Keratinocyte (primary cell): ENCODE results near the gene NUP133. TPM values are rescaled to one million over a fixed set of nuclear protein-coding genes. Genes with fewer than 3 reads are reported as not detected.

Source experiments
- DNase-seq: peaks from one replicate; pipeline ENCODE4 v3.0.0-alpha.2; 2011; ENCODE audit warnings: low read depth, missing footprints, low spot score
- FAIRE-seq: peaks from 2 replicates; lab custom pipeline; 2011; peaks lifted over from hg19 to GRCh38; lab: Jason Lieb, UNC
- H2AFZ ChIP-seq: 2 replicates; pipeline ENCODE4 v1.6.0; 2012; ENCODE audit warnings: low read length, control low read depth, inconsistent platforms; ENCODE audit not compliant: control insufficient read depth
- H3K27ac ChIP-seq: 2 replicates; pipeline ENCODE4 v1.5.1; 2011; ENCODE audit warnings: low read length; ENCODE audit not compliant: control insufficient read depth, insufficient read depth
- H3K27me3 ChIP-seq: 3 replicates; pipeline ENCODE4 v1.6.0; 2011; ENCODE audit warnings: low read length; ENCODE audit not compliant: control insufficient read depth, insufficient read depth; ENCODE audit errors: extremely low read depth
- H3K36me3 ChIP-seq, 2 experiments: 2 replicates in 1 of 2; 3 replicates in 1 of 2; pipeline ENCODE4 v1.5.1; 2011; ENCODE audit warnings: low read length in 2 of 2, mild to moderate bottlenecking in 1 of 2; ENCODE audit not compliant: control insufficient read depth in 2 of 2, insufficient read depth in 2 of 2; ENCODE audit errors: extremely low read depth in 1 of 2
- H3K4me1 ChIP-seq: 3 replicates; pipeline ENCODE4 v1.5.1; 2011; ENCODE audit warnings: low read length; ENCODE audit not compliant: control insufficient read depth, insufficient read depth; ENCODE audit errors: extremely low read depth
- H3K4me2 ChIP-seq: 3 replicates; pipeline ENCODE4 v1.6.0; 2011; ENCODE audit warnings: low read depth, low read length; ENCODE audit not compliant: control insufficient read depth, insufficient read depth; ENCODE audit errors: extremely low read depth
- H3K4me3 ChIP-seq, 3 experiments: fragments of 200-600 bp in 1 of 3; sonication (generic) in 1 of 3; 2 replicates in 2 of 3; 3 replicates in 1 of 3; pipeline ENCODE4 v1.5.1; 2011 to 2016; ENCODE audit warnings: low read length in 3 of 3, mild to moderate bottlenecking in 3 of 3, control low read depth in 2 of 3, inconsistent platforms in 1 of 3, low read depth in 1 of 3, mixed read lengths in 1 of 3, mixed run types in 1 of 3, moderate library complexity in 1 of 3; ENCODE audit not compliant: control insufficient read depth in 2 of 3, insufficient read depth in 2 of 3; ENCODE audit errors: extremely low read depth in 1 of 3
- H3K79me2 ChIP-seq: 2 replicates; pipeline ENCODE4 v1.6.0; 2012; ENCODE audit warnings: low read length; ENCODE audit not compliant: control insufficient read depth, insufficient read depth
- H3K9ac ChIP-seq: 3 replicates; pipeline ENCODE4 v1.6.0; 2011; ENCODE audit warnings: low read length; ENCODE audit not compliant: control insufficient read depth, insufficient read depth; ENCODE audit errors: extremely low read depth
- H3K9me1 ChIP-seq: 3 replicates; pipeline ENCODE4 v1.6.0; 2011; ENCODE audit warnings: low read length; ENCODE audit not compliant: control insufficient read depth, insufficient read depth; ENCODE audit errors: extremely low read depth
- H3K9me3 ChIP-seq: 2 replicates; pipeline ENCODE4 v1.5.1; 2012; ENCODE audit warnings: low read depth, low read length; ENCODE audit not compliant: control insufficient read depth
- H4K20me1 ChIP-seq: 3 replicates; pipeline ENCODE4 v1.6.0; 2011; ENCODE audit warnings: low read length; ENCODE audit not compliant: control insufficient read depth, insufficient read depth; ENCODE audit errors: extremely low read depth
- CTCF ChIP-seq, 3 experiments: IDR thresholded peaks in 1 of 3; conservative IDR thresholded peaks in 1 of 3; optimal IDR thresholded peaks in 1 of 3; 2 replicates in 2 of 3; 3 replicates in 1 of 3; pipeline versions ENCODE3 to v1.5.1; 2011; ENCODE audit warnings: low read length in 3 of 3, mild to moderate bottlenecking in 3 of 3, moderate library complexity in 2 of 3, control low read depth in 1 of 3, inconsistent platforms in 1 of 3; ENCODE audit not compliant: insufficient read depth in 2 of 3; ENCODE audit errors: extremely low read depth in 1 of 3
- EZH2 ChIP-seq: IDR thresholded peaks from one replicate; pipeline ENCODE4 v1.6.1; 2012; ENCODE audit warnings: inconsistent platforms, mild to moderate bottlenecking, low read length, moderate library complexity
- dilution Hi-C: fragments of 300-500 bp; cut with MboI; formaldehyde crosslinking; loops from one replicate; pipeline ENCODE4 v1.7.0; 2020; ENCODE audit warnings: low sequenced_read_pairs; ENCODE audit not compliant: extremely low pct_ligation_motif_present
- polyA plus RNA-seq, 5 experiments: library from polyadenylated mRNA; depleted of rRNA in 3 of 5; stranded (reverse) in 3 of 5; stranded (forward) in 1 of 5; unstranded in 1 of 5; fragments of >200 nt; gene quantifications; 1 replicate in 1 of 5; 2 replicates in 3 of 5; 3 replicates in 1 of 5; pipeline versions ENCODE4 v1.2.1 to v1.2.3, GENCODE V29; 2011 to 2012; ENCODE audit warnings: missing spikeins in 2 of 5, low read depth in 1 of 5, low replicate concordance in 1 of 5

Gene NUP133
- polyA plus RNA-seq, 1 donor (not counting 4 experiments of a cell fraction or from before 2014, with no cell fraction given): 25.2 TPM

GRCh38 chr1:229409616-229410369, 98.3 kb downstream of the NUP133 start:
- no peak overlapping the region for H3K4me3 ChIP-seq
- peaks cover 24% of the 10 kb centered on the region for H3K27me3 ChIP-seq
- no peak overlapping the region for H3K9ac ChIP-seq
- TF ChIP-seq EZH2: no peak
- no peak for TF ChIP-seq CTCF (optimal IDR thresholded peaks at IDR 0.05 in 1 of 3, IDR thresholded peaks at IDR 0.05 in 1 of 3, conservative IDR thresholded peaks at IDR 0.05 in 1 of 3; ENCODE audit: extremely low read depth in 1 of 3, insufficient read depth in 2 of 3, low read length in 3 of 3)
- H3K9me1 ChIP-seq: no peaks in the 10 kb centered on the region
- H3K36me3 ChIP-seq: no peaks in the 10 kb centered on the region
- H3K4me1 ChIP-seq: peaks cover 23% of the 10 kb centered on the region
- FAIRE-seq: no peak
- H4K20me1 ChIP-seq: no peaks in the 10 kb centered on the region
- H3K27ac ChIP-seq: no peak overlapping the region
- dilution Hi-C loops: no loop called here
- H2AFZ ChIP-seq: no peak overlapping the region
- H3K9me3 ChIP-seq: no peaks in the 10 kb centered on the region
- peak overlapping the region; percentile 53 for H3K4me2 ChIP-seq
- no peak for DNase-seq
- no peaks in the 10 kb centered on the region for H3K79me2 ChIP-seq

DNA sequence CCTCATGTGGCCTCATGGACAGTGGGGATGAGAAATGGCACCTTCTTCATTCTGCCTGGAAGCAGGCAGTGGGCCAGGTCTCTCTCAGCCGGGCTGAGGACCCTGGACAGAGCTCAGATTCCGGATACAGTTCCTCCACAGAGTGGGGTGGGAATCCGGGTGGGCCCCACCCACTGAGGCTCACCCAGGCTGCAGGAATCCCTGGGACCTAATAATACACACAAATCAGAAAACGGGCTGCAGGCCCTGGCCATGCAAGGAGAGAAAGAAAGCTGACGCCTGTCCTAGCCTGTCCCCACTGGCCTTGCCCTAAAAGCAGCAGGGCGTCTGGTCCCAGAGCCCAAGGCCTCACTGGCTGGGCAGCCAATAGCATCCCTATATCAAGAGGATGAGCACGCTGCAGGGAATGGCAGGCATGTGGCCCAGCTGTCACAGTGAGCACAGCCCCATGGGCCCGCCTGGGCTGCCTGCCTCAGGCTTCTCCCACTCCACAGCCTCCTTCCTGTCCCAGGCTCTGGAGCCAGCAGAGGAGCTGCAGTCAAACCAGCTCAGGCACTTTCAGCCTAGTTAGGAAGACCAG, 99.6 kb downstream of the NUP133 start:
- dilution Hi-C loops: no loop called here

More for the DNA sequence above, 99.6 kb downstream of the NUP133 start:
- Histone ChIP-seq H3K9me1 (no peaks in the 10 kb centered on the region), H3K4me3 (no peak overlapping the region), H3K4me1 (peaks cover 23% of the 10 kb centered on the region), H3K4me2 (peak overlapping the region; percentile 22), H3K36me3 (no peaks in the 10 kb centered on the region), H3K27me3 (peaks cover 24% of the 10 kb centered on the region), H2AFZ (no peak overlapping the region), H3K9ac (no peak overlapping the region), H3K79me2 (no peaks in the 10 kb centered on the region), H3K27ac (no peak overlapping the region), H4K20me1 (no peaks in the 10 kb centered on the region), H3K9me3 (no peaks in the 10 kb centered on the region)
- DNase-seq (no peak), FAIRE-seq (no peak)
- TF ChIP-seq CTCF (optimal IDR thresholded peaks at IDR 0.05 in 1 of 3, IDR thresholded peaks at IDR 0.05 in 1 of 3, conservative IDR thresholded peaks at IDR 0.05 in 1 of 3; ENCODE audit: extremely low read depth in 1 of 3, insufficient read depth in 2 of 3, low read length in 3 of 3) (no peak), EZH2 (no peak)
